GM19468 (cell line): ENCODE results near the gene ZDHHC20.
A peak's percentile ranks its signal among the peaks of the same experiment; 100 is the strongest.

Experiments used
- ATAC-seq: cut with Tn5 transposase; IDR thresholded peaks from one replicate; pipeline ENCODE4 v1.9.1; 2021; ENCODE audit warnings: mild to moderate bottlenecking, moderate library complexity, moderate number of reproducible peaks; ENCODE audit not compliant: unreplicated experiment; ENCODE audit errors: extremely low read depth

ZDHHC20 gene

GRCh38 chr13:21458813-21459701, at the start of gene ZDHHC20:
Gene ZDHHC20, minus strand, starts transcription at chr13:21459303. Its CDS starts 132 bp downstream, at chr13:21459171.
- ATAC-seq = peak; percentile 85

- no peak for ATAC-seq
Measured at GRCh38 chr13:21504379-21504778, 45.3 kb upstream of the ZDHHC20 start.

- ATAC-seq = no peak
Measured at GRCh38 chr13:21501686-21502085, 42.6 kb upstream of the ZDHHC20 start.

GRCh38 chr13:21486322-21486721, 27.2 kb upstream of the ZDHHC20 start:
- no peak for ATAC-seq

- no peak for ATAC-seq
Measured at GRCh38 chr13:21483748-21484147, 24.6 kb upstream of the ZDHHC20 start.

- ATAC-seq = no peak
Measured at GRCh38 chr13:21481359-21481758, 22.3 kb upstream of the ZDHHC20 start.

- no peak for ATAC-seq
Measured at GRCh38 chr13:21478881-21479808, 20.0 kb upstream of the ZDHHC20 start.

GRCh38 chr13:21476893-21477472, 17.9 kb upstream of the ZDHHC20 start:
- ATAC-seq = no peak

- ATAC-seq = no peak
Measured at GRCh38 chr13:21475115-21475514, 16.0 kb upstream of the ZDHHC20 start.

- no peak for ATAC-seq
Measured at GRCh38 chr13:21470785-21471184, 11.7 kb upstream of the ZDHHC20 start.

GRCh38 chr13:21466527-21466926, 7.4 kb upstream of the ZDHHC20 start:
- ATAC-seq = no peak

- no peak for ATAC-seq
Measured at GRCh38 chr13:21465710-21466160, 6.6 kb upstream of the ZDHHC20 start.

GRCh38 chr13:21463424-21463823, 4.3 kb upstream of the ZDHHC20 start:
- no peak for ATAC-seq

- ATAC-seq = no peak
Measured at GRCh38 chr13:21461131-21461530, 2.0 kb upstream of the ZDHHC20 start.

- ATAC-seq = no peak
Measured at GRCh38 chr13:21458451-21458812, 671 bp downstream of the ZDHHC20 start.

- ATAC-seq = no peak
Measured at GRCh38 chr13:21453387-21454081, 5.6 kb downstream of the ZDHHC20 start.

- no peak for ATAC-seq
Measured at GRCh38 chr13:21450936-21451335, 8.2 kb downstream of the ZDHHC20 start.

- ATAC-seq = no peak
Measured at GRCh38 chr13:21446656-21447055, 12.4 kb downstream of the ZDHHC20 start.

- no peak for ATAC-seq
Measured at GRCh38 chr13:21445759-21446158, 13.3 kb downstream of the ZDHHC20 start.

- no peak for ATAC-seq
Measured at GRCh38 chr13:21443171-21443570, 15.9 kb downstream of the ZDHHC20 start.
